GM21515 (cell line): ENCODE data around the gene COL6A2.
"Not testable (repeated sequence)": the region's sequence is repeated elsewhere in the genome, so short reads cannot be mapped to it uniquely, and the experiment has no call there.

Experiments used
- ATAC-seq: cut with Tn5 transposase; IDR thresholded peaks from one replicate; pipeline ENCODE4 v1.9.1; 2021; ENCODE audit not compliant: unreplicated experiment

The COL6A2 gene

GRCh38 chr21:46078322-46078977 is 19.5 kb upstream of the COL6A2 start:
- ATAC-seq: no peak

GRCh38 chr21:46078978-46079351 is 18.9 kb upstream of the COL6A2 start:
- ATAC-seq: no peak

GRCh38 chr21:46079352-46080170 is 18.4 kb upstream of the COL6A2 start:
- ATAC-seq: no peak

GRCh38 chr21:46080171-46081021 is 17.5 kb upstream of the COL6A2 start:
- no peak for ATAC-seq

- ATAC-seq: no peak
These were observed 16.7 kb upstream of the COL6A2 start for GRCh38 chr21:46081022-46081861.

- ATAC-seq: no peak
These were observed 15.8 kb upstream of the COL6A2 start for GRCh38 chr21:46081862-46082712.

- ATAC-seq: no peak
These were observed 15.3 kb upstream of the COL6A2 start for GRCh38 chr21:46082713-46082962.

GRCh38 chr21:46082963-46083790 is 14.7 kb upstream of the COL6A2 start:
- no peak for ATAC-seq

- no peak for ATAC-seq
These were observed 13.9 kb upstream of the COL6A2 start for GRCh38 chr21:46083791-46084561.

GRCh38 chr21:46084709-46085108 is 13.2 kb upstream of the COL6A2 start:
- no peak for ATAC-seq

GRCh38 chr21:46085259-46085658 is 12.7 kb upstream of the COL6A2 start:
- ATAC-seq: not testable (repeated sequence)

- ATAC-seq: no peak
These were observed 10.3 kb upstream of the COL6A2 start for GRCh38 chr21:46087641-46088040.

GRCh38 chr21:46088189-46088588 is 9.7 kb upstream of the COL6A2 start:
- no peak for ATAC-seq

- ATAC-seq: no peak
These were observed 8.6 kb upstream of the COL6A2 start for GRCh38 chr21:46089285-46089684.

GRCh38 chr21:46091118-46091517 is 6.8 kb upstream of the COL6A2 start:
- ATAC-seq: no peak

- ATAC-seq: no peak
These were observed 6.3 kb upstream of the COL6A2 start for GRCh38 chr21:46091631-46092025.

- ATAC-seq: no peak
These were observed 5.7 kb upstream of the COL6A2 start for GRCh38 chr21:46092026-46092764.
